Effector CD4-positive, alpha-beta T cell (primary cell): ENCODE results near the gene RUFY1.
A peak's percentile ranks its signal among the peaks of the same experiment; 100 is the strongest.

Source experiments
- DNase-seq: peaks from one replicate; pipeline ENCODE4 v3.0.0-alpha.2; 2020

The RUFY1 gene

DNA sequence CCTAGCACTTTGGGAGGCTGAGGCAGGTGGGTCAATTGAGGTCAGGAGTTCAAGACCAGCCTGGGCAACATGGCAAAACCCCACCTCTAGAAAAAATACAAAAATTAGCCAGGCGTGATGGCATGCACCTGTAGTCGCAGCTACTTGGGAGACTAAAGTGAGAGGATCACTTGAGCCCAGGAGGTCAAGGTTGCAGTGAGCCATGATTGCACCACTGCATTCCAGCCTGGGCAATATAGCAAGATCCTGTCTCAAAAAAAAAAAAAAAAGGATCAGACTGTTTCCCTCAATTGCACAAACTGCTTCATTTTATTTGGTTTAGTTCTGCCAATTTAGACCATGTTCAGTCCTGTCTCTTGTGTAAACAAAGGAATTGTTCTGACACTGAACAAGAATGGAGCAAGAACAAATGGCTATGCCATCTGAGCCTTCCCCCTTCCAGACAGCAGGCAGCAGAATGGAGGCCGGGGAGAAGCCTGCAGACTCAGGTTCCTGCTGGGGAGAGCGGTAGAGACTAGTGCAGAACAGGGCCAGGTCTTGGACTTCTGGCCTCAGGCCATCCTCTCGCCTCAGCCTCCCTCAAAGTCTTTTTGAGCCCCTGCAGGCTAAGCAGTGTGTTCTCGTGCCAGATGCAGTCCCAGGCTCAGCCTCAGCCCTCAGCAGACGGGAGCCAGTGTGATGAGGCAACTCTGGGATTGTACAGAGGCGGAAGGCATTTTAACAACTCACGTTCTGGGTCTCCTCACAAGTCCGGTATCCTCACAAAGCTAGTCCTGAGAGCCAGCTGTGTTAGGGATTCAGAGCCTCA, 54.9 kb downstream of the RUFY1 start:
- DNase-seq = no peak

- no peak for DNase-seq
Measured at GRCh38 chr5:179606071-179606909, 55.9 kb downstream of the RUFY1 start.

DNA sequence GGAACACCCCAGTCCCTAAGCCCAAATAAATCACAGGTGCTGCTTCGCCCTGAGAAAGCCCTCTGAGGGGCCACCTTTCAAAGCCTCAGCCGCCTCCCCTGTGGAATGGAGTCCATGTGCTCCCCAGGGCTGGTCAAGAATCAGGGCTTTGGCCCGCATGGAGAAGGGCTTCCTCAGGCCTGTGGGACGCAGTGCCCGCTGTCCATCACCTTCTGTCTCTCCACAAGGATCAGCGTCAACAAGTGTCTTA, 56.5 kb downstream of the RUFY1 start:
- DNase-seq = no peak

DNA sequence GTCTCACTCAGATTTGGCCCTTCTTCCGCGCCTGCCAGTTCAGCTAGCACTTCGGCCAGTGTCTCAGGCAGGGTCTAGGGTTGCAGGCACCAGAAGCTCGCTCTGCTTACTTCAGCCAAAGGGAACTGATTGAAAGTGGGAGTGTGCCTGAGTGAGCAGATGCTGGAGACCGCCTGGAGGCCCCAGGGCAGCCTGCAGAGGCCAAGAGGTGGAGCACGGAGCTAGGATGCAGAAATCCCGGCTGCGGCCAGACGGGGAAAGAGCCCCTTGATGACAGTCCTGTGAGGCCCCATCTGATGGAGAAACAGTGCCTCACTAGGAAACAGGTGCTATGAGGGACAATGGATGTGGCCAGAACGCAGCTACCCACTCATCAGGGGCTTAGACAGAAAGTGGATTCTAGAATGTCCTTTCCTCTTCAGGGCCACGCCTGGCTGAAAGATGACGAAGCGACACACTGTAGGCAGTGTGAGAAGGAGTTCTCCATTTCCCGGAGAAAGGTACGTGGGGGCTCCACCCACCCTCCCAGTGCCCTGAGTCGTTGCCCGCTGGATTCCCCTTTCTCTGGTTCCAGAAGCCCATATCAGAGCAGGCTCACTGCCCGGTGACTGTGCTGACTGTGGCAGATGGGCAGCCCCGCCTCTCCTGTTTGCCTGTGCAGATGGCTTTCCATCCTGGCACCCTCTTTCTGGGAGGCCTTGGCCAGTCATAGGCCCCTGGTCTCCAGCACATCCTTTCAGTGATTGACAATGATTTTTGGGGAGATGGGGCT, 57.0 kb downstream of the RUFY1 start:
- no peak for DNase-seq

DNA sequence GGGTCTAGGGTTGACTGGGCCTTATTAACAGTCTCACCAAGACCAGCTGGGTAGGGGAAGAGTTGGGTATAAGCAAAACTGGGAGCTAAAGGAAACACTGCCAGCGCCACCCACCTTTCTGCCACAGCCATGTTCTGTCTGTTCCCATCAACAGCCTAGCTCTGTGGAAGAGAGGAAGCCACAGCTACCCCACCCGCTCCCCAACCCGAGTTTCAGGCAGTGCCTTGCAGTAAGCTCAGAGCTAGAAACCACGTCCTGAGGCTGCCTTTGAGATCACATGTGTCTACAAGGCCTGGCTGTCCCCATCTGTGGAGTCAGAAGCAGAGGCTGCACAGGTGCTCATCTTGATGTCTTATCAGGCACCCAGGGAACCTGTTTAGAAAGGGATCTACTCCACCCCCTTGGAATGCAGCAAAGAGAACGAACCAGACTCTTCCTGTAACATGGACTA, 57.8 kb downstream of the RUFY1 start:
- peak; percentile 16 for DNase-seq

GRCh38 chr5:179609834-179610108, 59.4 kb downstream of the RUFY1 start:
- DNase-seq = no peak

DNA sequence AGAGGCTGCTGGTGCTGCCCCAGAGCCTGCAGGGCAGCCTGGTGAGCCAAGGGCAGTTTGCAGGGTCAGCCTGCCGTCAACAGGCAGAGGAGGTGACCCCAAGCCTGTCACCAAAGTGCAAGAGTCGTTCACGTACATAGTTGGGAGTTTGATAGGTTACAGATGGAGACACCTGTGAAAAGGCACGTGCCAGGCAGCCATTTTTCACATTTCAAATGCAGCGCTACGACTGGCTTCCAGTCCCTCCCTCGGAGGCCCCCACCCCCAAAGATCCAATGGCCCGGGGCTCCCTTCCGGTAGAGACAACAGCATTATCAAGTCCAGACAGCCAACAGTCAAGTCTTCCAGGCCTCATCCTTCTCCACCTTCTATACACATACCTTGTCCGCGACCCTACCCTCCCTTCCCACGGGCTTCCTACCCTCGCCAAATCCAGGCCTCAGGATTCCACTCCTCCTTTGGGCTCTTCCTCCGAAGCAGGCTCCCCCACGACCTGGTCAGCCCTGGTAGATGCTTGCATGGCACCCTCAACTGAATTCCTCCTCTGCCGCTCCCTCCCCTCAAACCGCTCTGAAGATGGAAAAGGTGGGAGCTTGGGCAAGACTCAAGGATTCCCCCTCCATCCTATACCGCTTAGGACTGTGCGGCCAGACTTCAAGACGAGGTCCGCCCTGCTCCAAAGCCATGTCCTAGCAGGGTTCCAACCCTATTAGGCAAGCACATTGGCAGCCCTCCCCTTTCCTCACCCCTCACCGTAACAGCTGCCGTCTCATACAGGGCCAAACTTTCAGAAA, 60.0 kb downstream of the RUFY1 start:
- no peak for DNase-seq

DNA sequence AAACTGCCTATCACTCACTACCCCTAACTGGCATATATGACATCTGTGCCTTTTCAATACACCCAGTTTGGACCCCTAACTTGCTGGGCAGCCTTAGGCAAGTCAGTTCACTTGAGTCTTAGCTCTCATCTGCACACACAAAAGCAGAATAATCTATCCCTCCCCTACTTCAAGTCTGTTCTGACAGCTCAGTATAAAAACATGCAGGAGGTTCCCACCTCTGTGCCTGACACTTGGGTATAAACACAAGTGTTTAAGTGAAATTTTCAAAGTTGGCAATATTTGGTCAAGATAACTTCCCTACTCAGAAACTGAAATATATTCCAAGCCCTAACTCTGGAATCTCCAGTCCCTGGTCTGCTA, 60.5 kb downstream of the RUFY1 start:
- no peak for DNase-seq

- no peak for DNase-seq
Measured at GRCh38 chr5:179612577-179613459, 62.5 kb downstream of the RUFY1 start.

- no peak for DNase-seq
Measured at GRCh38 chr5:179613460-179614071, 63.2 kb downstream of the RUFY1 start.

DNA sequence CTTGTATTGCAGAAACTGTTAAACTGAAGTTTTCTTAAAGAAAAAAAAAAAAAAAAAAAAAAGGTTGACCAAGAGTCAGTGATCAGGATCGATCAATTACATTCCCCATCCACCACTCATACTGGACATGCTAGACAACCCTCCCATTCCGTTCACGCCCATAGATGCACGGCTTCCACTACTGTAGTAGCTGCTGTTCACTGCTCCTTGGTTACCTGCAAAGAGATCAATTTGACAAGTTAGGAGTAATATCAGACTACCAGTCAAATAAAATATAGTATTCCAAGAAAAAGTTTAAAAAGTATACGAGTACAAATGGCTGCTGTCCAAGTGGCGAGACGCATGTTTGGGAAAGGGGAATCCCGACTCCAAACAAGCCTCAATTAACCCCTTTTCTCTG, 64.4 kb downstream of the RUFY1 start:
- no peak for DNase-seq

- DNase-seq = no peak
Measured at GRCh38 chr5:179615203-179615602, 64.8 kb downstream of the RUFY1 start.

DNA sequence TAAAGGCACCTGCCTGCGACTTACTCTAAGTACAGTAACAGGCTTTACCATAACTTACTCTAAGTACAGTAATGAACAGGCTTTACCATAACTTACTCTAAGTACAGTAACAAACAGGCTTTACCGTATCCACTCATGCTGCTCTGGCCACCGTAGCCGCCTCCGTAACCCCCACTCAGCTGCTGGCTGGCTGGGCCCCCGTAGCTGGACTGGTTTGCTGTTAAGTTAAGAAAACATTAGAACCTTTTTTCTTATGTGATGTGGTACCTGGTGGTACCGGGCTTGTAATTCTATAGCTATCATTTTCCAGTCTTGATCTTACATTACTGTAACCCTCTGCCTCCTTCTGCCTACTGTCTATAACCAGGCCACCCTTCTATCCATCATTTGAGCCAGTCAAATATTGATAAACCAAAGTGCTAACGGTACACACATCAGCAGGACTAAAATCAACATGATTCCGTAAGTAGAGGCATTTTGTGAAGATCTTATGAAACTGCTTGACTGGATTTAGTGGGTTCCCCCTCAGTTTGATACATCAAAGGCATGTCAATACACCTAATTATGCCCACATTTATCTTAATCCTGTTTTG, 65.7 kb downstream of the RUFY1 start:
- DNase-seq = no peak

GRCh38 chr5:179617930-179618329, 67.6 kb downstream of the RUFY1 start:
- no peak for DNase-seq

DNA sequence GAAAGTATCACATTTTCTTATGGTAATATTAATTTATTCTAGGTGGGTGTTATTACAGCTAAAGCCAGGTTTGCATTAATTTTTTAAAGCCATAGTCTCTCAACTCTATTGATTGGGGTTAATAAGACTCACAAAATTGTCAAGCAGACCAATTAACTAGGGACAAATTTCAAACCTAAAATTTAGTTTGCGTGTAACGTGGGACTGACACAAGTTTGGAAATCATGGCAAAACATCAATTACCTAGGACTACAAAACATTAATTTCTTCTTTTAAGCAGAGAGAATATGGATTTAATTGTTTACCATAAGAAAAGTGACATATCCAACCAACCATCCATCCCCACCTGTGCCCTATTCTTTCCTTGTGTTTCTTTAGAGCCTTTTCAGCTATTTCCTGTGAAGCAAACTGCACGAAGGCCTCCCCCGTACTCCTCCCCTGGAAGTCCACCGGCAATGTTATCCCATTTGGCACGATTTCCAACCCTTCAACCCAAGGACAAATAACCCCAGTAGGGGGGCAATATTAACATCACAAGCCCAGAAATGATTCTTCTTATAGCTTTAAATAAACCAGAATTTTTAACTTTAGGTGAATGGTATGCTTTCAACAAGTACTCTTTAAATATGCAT, 68.7 kb downstream of the RUFY1 start:
- no peak for DNase-seq

DNA sequence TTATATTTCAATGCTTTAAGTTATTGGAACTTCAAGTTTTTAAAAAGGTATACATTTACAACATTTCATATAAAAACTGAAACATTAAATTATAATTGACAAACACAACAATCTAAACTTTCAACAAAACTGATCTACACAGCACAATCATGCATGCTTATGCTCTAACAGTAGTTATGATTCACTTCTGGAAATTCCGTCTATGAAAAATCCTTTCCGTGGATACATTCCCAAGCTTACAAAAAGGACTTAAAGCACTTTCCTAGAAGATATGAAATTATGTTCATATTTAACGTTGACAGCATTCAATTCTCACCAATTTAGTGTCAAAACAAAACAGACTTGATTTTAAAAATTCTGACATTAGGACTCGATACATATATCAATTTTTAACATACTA, 69.4 kb downstream of the RUFY1 start:
- no peak for DNase-seq

DNA sequence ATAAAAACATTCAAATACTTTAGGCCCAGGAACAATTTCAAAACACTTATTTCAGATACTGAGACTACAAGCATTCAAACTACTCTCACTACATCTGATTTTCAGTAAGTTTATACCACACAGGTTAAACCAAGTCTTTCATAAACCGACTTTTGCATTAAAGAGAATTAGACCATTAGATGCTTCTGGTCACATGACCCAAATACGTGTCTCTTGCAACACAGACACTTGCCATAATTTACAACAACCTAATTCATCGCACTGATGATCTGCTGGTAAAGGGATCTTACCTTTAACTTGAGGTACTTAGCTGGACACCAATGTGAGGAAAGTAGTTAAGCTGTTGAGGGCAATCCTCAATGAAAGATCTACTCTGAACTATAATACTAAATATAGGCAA, 69.9 kb downstream of the RUFY1 start:
- no peak for DNase-seq

- DNase-seq = no peak
Measured at GRCh38 chr5:179620703-179621350, 70.5 kb downstream of the RUFY1 start.

DNA sequence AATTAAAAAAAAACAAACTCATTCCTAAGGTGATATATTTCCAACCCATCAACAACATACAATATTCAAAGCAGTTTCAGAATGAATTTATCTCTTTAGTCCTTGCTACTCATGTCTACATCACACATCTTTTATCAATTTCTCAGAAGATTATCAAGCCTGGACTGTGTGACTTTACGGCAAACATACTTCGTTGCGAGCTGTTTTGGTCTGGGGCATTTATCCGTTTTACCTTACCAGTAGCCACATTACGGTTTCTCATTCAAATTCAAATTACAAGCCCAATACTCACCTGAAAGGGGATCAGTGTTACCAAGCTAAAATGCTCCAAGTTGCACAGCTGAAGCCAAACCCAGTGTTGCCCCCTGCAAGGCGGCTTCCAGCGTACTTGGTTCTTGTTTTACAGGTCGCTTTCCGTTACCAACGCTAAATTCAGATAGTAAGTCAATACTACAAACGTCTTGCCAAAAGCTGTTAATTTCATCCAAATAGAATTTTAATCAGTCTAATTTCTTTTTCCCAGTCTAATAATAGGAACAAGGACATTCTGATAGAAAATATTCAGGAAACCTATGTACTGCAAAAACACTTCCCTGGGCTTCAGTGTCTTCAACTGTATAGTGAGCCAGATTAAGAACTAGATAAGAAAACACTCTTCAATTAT, 71.3 kb downstream of the RUFY1 start:
- no peak for DNase-seq
